OCI-LY7 (cell line): ENCODE results near the gene CALCB. TPM values are rescaled to one million over a fixed set of nuclear protein-coding genes. Genes with fewer than 3 reads are reported as not detected.
"Not testable (repeated sequence)": the region's sequence is repeated elsewhere in the genome, so short reads cannot be mapped to it uniquely, and the experiment has no call there.

ENCODE experiments used
- BruUV-seq: library from RNA; stranded (reverse); fragments of 400-500 nt; replicated peaks from 2 replicates; lab custom pipeline; 2021; lab: Mats Ljungman, UMichigan
- CTCF ChIA-PET: fragments of 300-600 bp; sonication (Branson Sonifier 250); formaldehyde crosslinking; loops from one replicate; lab custom pipeline; 2022; ENCODE audit warnings: antibody characterized with exemption; ENCODE audit not compliant: unreplicated experiment; lab: Charles Lee
- POLR2A ChIA-PET: fragments of 300-600 bp; sonication (Branson Sonifier 250); formaldehyde crosslinking; loops from one replicate; lab custom pipeline; 2022; ENCODE audit warnings: antibody characterized with exemption; lab: Charles Lee
- DNase-seq: peaks from one replicate; pipeline ENCODE4 v3.0.0-alpha.2; 2015; ENCODE audit warnings: low spot score
- H2AFZ ChIP-seq: fragments of 200-600 bp; sonication (generic), shearing (Covaris generic); 2 replicates; pipeline ENCODE4 v1.6.1; 2014; ENCODE audit warnings: mild to moderate bottlenecking, antibody characterized with exemption, low read length, moderate library complexity
- H3K27ac ChIP-seq: fragments of 200-600 bp; sonication (generic); 2 replicates; pipeline ENCODE4 v1.5.1; 2014; ENCODE audit warnings: mixed run types, low read depth, mild to moderate bottlenecking, moderate library complexity, low read length, inconsistent platforms; ENCODE audit not compliant: poor library complexity, severe bottlenecking
- H3K36me3 ChIP-seq: fragments of 200-600 bp; sonication (generic); 2 replicates; pipeline ENCODE4 v1.6.1; 2014; ENCODE audit warnings: mild to moderate bottlenecking, antibody characterized with exemption, low read length, moderate library complexity, mixed read lengths; ENCODE audit not compliant: insufficient read depth
- H3K4me1 ChIP-seq: fragments of 200-600 bp; sonication (generic); 2 replicates; pipeline ENCODE4 v1.5.1; 2014; ENCODE audit warnings: mild to moderate bottlenecking, low read length; ENCODE audit not compliant: insufficient read depth, poor library complexity, severe bottlenecking
- H3K4me2 ChIP-seq: fragments of 200-600 bp; sonication (generic); 2 replicates; pipeline ENCODE4 v1.6.1; 2014; ENCODE audit warnings: mild to moderate bottlenecking, low read length
- H3K4me3 ChIP-seq: fragments of 200-600 bp; sonication (generic); 2 replicates; pipeline ENCODE4 v1.5.1; 2014; ENCODE audit warnings: mild to moderate bottlenecking, low read depth, low read length; ENCODE audit not compliant: poor library complexity, severe bottlenecking
- H3K79me2 ChIP-seq: fragments of 200-600 bp; sonication (generic); 2 replicates; pipeline ENCODE4 v1.6.1; 2016; ENCODE audit warnings: low read depth, mild to moderate bottlenecking, low read length, moderate library complexity, mixed read lengths; ENCODE audit not compliant: insufficient read depth
- H3K9me2 ChIP-seq: fragments of 200-600 bp; sonication (generic); 2 replicates; pipeline ENCODE4 v1.6.1; 2016; ENCODE audit warnings: mild to moderate bottlenecking, low read length, mixed read lengths; ENCODE audit not compliant: insufficient read depth
- H3K9me3 ChIP-seq: fragments of 200-600 bp; sonication (generic); 2 replicates; pipeline ENCODE4 v1.6.1; 2014; ENCODE audit warnings: mild to moderate bottlenecking, mixed run types, low read length, mixed read lengths
- H4K20me1 ChIP-seq: fragments of 200-600 bp; sonication (generic); 2 replicates; pipeline ENCODE4 v1.6.1; 2014; ENCODE audit warnings: mild to moderate bottlenecking, antibody characterized with exemption, low read length, moderate library complexity, mixed read lengths; ENCODE audit not compliant: insufficient read depth
- CTCF ChIP-seq: fragments of 200-600 bp; sonication (generic); conservative IDR thresholded peaks from 2 replicates; pipeline ENCODE4 v1.5.1; 2014; ENCODE audit warnings: mild to moderate bottlenecking, antibody characterized with exemption, low read length, moderate library complexity, mixed read lengths
- EZH2phosphoT487 ChIP-seq: fragments of 200-600 bp; sonication (generic); IDR thresholded peaks from 2 replicates; pipeline ENCODE4 v1.6.1; 2018; ENCODE audit warnings: low read depth, borderline replicate concordance, mild to moderate bottlenecking, mixed run types, antibody characterized with exemption, low read length, moderate library complexity, mixed read lengths
- intact Hi-C: fragments of 100-400 bp; cut with micrococcal nuclease; formaldehyde crosslinking; loops from one replicate; pipeline ENCODE4 v1.10.0; 2022; ENCODE audit not compliant: unreplicated experiment
- total RNA-seq, 2 experiments: library from RNA; depleted of rRNA in 1 of 2; stranded (reverse); fragments of >200 nt in 1 of 2; shearing (Covaris generic) in 1 of 2; gene quantifications; 2 replicates each; pipeline ENCODE4 v1.2.3, GENCODE V29; 2014 to 2022

Gene CALCB
- total RNA-seq, 2 experiments from 2014 or later = 0.44 TPM; not detected in 1

GRCh38 chr11:15038963-15039362 is 34.4 kb upstream of the CALCB start:
- Histone ChIP-seq H3K27ac (no peak overlapping the region), H3K9me3 (no peaks in the 10 kb centered on the region), H4K20me1 (no peaks in the 10 kb centered on the region), H3K9me2 (no peaks in the 10 kb centered on the region), H3K4me3 (no peak overlapping the region), H2AFZ (no peak overlapping the region), H3K36me3 (no peaks in the 10 kb centered on the region), H3K4me1 (no peaks in the 10 kb centered on the region), H3K79me2 (no peaks in the 10 kb centered on the region), H3K4me2 (no peak overlapping the region)
- TF ChIP-seq EZH2phosphoT487 (no peak), CTCF (0 out of 2 replicates have a peak, but pooled peaks have one; percentile 41)
- peak; percentile 3 for DNase-seq
- no TSS peak for BruUV-seq
- POLR2A ChIA-PET = interaction anchor here (0.6 kb wide), 1 partner anchor 84 kb away, joined by 3 read pairs; no protein-coding TSS in a partner anchor
- CTCF ChIA-PET = no interaction called here
- intact Hi-C loops = no loop called here

- Histone ChIP-seq H3K9me3 (no peaks in the 10 kb centered on the region), H2AFZ (no peak overlapping the region), H3K27ac (no peak overlapping the region), H3K4me3 (no peak overlapping the region), H3K79me2 (no peaks in the 10 kb centered on the region), H3K9me2 (no peaks in the 10 kb centered on the region), H3K36me3 (no peaks in the 10 kb centered on the region), H4K20me1 (no peaks in the 10 kb centered on the region), H3K4me1 (no peaks in the 10 kb centered on the region), H3K4me2 (no peak overlapping the region)
- ChIA-PET CTCF (no interaction called here), POLR2A (no interaction called here)
- intact Hi-C loops = no loop called here
- TF ChIP-seq CTCF (no peak), EZH2phosphoT487 (no peak)
- no peak for DNase-seq
- BruUV-seq = no TSS peak
Observed at GRCh38 chr11:15045209-15045608, 28.2 kb upstream of the CALCB start.

- ChIA-PET POLR2A (no interaction called here), CTCF (no interaction called here)
- Histone ChIP-seq H3K27ac (no peak overlapping the region), H3K9me3 (no peaks in the 10 kb centered on the region), H3K79me2 (no peaks in the 10 kb centered on the region), H3K36me3 (no peaks in the 10 kb centered on the region), H3K9me2 (no peaks in the 10 kb centered on the region), H2AFZ (no peak overlapping the region), H3K4me3 (no peak overlapping the region), H3K4me1 (no peaks in the 10 kb centered on the region), H3K4me2 (no peak overlapping the region), H4K20me1 (no peaks in the 10 kb centered on the region)
- BruUV-seq = no TSS peak
- TF ChIP-seq CTCF (no peak), EZH2phosphoT487 (no peak)
- no peak for DNase-seq
- intact Hi-C loops = no loop called here
Observed at GRCh38 chr11:15045891-15046290, 27.5 kb upstream of the CALCB start.

- H4K20me1 ChIP-seq, H3K36me3 ChIP-seq, CTCF ChIA-PET, H3K4me1 ChIP-seq, POLR2A ChIA-PET, H3K4me3 ChIP-seq, H2AFZ ChIP-seq, H3K27ac ChIP-seq, H3K4me2 ChIP-seq, DNase-seq, H3K9me3 ChIP-seq, BruUV-seq, intact Hi-C loops, H3K79me2 ChIP-seq, H3K9me2 ChIP-seq: not testable (repeated sequence)
Observed at GRCh38 chr11:15046673-15047072, 26.7 kb upstream of the CALCB start.
